ENCODE results near the gene SHISAL1. TPM values are rescaled to one million over a fixed set of nuclear protein-coding genes. Genes with fewer than 3 reads are reported as not detected.
A peak's percentile ranks its signal among the peaks of the same experiment; 100 is the strongest.
"Not testable (repeated sequence)": the region's sequence is repeated elsewhere in the genome, so short reads cannot be mapped to it uniquely, and the experiment has no call there.

The SHISAL1 gene
- total RNA-seq, 2 donors from 2014 or later, result 9.8 to 12.7 TPM

- no peak for DNase-seq (ENCODE audit: low spot score)
- intact Hi-C loops (cut with DNase I), result no loop called here
Measured at GRCh38 chr22:44254811-44255210, 57.9 kb downstream of the SHISAL1 start.

- DNase-seq (ENCODE audit: low spot score), result no peak
Measured at GRCh38 chr22:44249376-44250147, 63.2 kb downstream of the SHISAL1 start.

GRCh38 chr22:44248926-44249325, 63.8 kb downstream of the SHISAL1 start:
- intact Hi-C loops (cut with DNase I), result no loop called here
- peak; percentile 62 for DNase-seq (ENCODE audit: low spot score)

More at GRCh38 chr22:44249376-44250147, 63.2 kb downstream of the SHISAL1 start:
- intact Hi-C loops (cut with DNase I), result no loop called here

GRCh38 chr22:44247923-44248892, 64.5 kb downstream of the SHISAL1 start:
- DNase-seq (ENCODE audit: low spot score), result peak; percentile 76
- intact Hi-C loops (cut with DNase I), result no loop called here

- no peak for DNase-seq (ENCODE audit: low spot score)
- intact Hi-C loops (cut with DNase I), result no loop called here
Measured at GRCh38 chr22:44247346-44247745, 65.4 kb downstream of the SHISAL1 start.

- no peak for DNase-seq (ENCODE audit: low spot score)
- intact Hi-C loops (cut with DNase I), result no loop called here
Measured at GRCh38 chr22:44246615-44247326, 66.0 kb downstream of the SHISAL1 start.

GRCh38 chr22:44245867-44246266, 66.9 kb downstream of the SHISAL1 start:
- intact Hi-C loops (cut with DNase I), result no loop called here
- peak; percentile 64 for DNase-seq (ENCODE audit: low spot score)

- intact Hi-C loops (cut with DNase I), result no loop called here
- peak; percentile 60 for DNase-seq (ENCODE audit: low spot score)
Measured at GRCh38 chr22:44245438-44245837, 67.3 kb downstream of the SHISAL1 start.

- intact Hi-C loops (cut with DNase I), result no loop called here
- DNase-seq (ENCODE audit: low spot score), result no peak
Measured at GRCh38 chr22:44244265-44244822, 68.4 kb downstream of the SHISAL1 start.

GRCh38 chr22:44243761-44244160, 69.0 kb downstream of the SHISAL1 start:
- DNase-seq (ENCODE audit: low spot score), result peak; percentile 58
- intact Hi-C loops (cut with DNase I), result no loop called here

- peak; percentile 59 for DNase-seq (ENCODE audit: low spot score)
- intact Hi-C loops (cut with DNase I), result no loop called here
Measured at GRCh38 chr22:44242946-44243724, 69.6 kb downstream of the SHISAL1 start.

- DNase-seq (ENCODE audit: low spot score); intact Hi-C loops (cut with DNase I): not testable (repeated sequence)
Measured at GRCh38 chr22:44241121-44241520, 71.6 kb downstream of the SHISAL1 start.

- intact Hi-C loops (cut with DNase I), result no loop called here
- no peak for DNase-seq (ENCODE audit: low spot score)
Measured at GRCh38 chr22:44237290-44237689, 75.5 kb downstream of the SHISAL1 start.

GRCh38 chr22:44234372-44234771, 78.4 kb downstream of the SHISAL1 start:
- intact Hi-C loops (cut with DNase I), result not testable (repeated sequence)
- DNase-seq (ENCODE audit: low spot score), result peak; percentile 62

GRCh38 chr22:44231233-44231632, 81.5 kb downstream of the SHISAL1 start:
- intact Hi-C loops (cut with DNase I), result no loop called here
- no peak for DNase-seq (ENCODE audit: low spot score)

- no peak for DNase-seq (ENCODE audit: low spot score)
- intact Hi-C loops (cut with DNase I), result no loop called here
Measured at GRCh38 chr22:44229809-44230208, 82.9 kb downstream of the SHISAL1 start.

GRCh38 chr22:44229331-44229730, 83.4 kb downstream of the SHISAL1 start:
- DNase-seq (ENCODE audit: low spot score), result no peak
- intact Hi-C loops (cut with DNase I), result no loop called here

GRCh38 chr22:44225812-44226211, 86.9 kb downstream of the SHISAL1 start:
- no peak for DNase-seq (ENCODE audit: low spot score)
- intact Hi-C loops (cut with DNase I), result no loop called here

All from posterior vena cava (tissue), 2 donors.